Gastrocnemius medialis (tissue), 4 donors: ENCODE data around the gene BACH1. TPM values are rescaled to one million over a fixed set of nuclear protein-coding genes. Genes with fewer than 3 reads are reported as not detected.

Experiments
- ATAC-seq, 2 donors: fragments of 150-250 bp; one replicate each; pipeline ENCODE4 v1.9.1; 2016
- DNase-seq, 2 donors: peaks; one replicate each; pipeline ENCODE4 v3.0.0-alpha.2; 2019
- H3K27ac ChIP-seq, 4 donors: fragments of 200-600 bp; sonication (generic); 1 replicate in 1 of 4; 2 replicates in 3 of 4; pipeline ENCODE4 v1.5.1; 2016 to 2018; ENCODE audit warnings: mild to moderate bottlenecking in 2 of 4, moderate library complexity in 1 of 4
- H3K27me3 ChIP-seq, 3 donors: fragments of 200-600 bp; sonication (generic) in 2 of 3; 1 replicate in 1 of 3; 2 replicates in 2 of 3; pipeline versions ENCODE4 v1.5.1 to v1.6.0; 2016 to 2019; ENCODE audit warnings: mild to moderate bottlenecking in 1 of 3, moderate library complexity in 1 of 3
- H3K36me3 ChIP-seq, 2 donors: fragments of 200-600 bp; sonication (generic) in 1 of 2; one replicate each; pipeline ENCODE4 v1.5.1; 2017 to 2018
- H3K4me1 ChIP-seq, 2 donors: fragments of 200-600 bp; sonication (generic) in 1 of 2; one replicate each; pipeline ENCODE4 v1.5.1; 2016 to 2017; ENCODE audit warnings: mild to moderate bottlenecking in 2 of 2
- H3K4me3 ChIP-seq, 4 donors: fragments of 200-600 bp; sonication (generic) in 3 of 4; 1 replicate in 1 of 4; 2 replicates in 3 of 4; pipeline ENCODE4 v1.5.1; 2016 to 2019; ENCODE audit warnings: mild to moderate bottlenecking in 2 of 4
- H3K9me3 ChIP-seq, 3 donors: fragments of 200-600 bp; sonication (generic) in 2 of 3; 1 replicate in 1 of 3; 2 replicates in 2 of 3; pipeline ENCODE4 v1.5.1; 2016 to 2019
- CTCF ChIP-seq, 5 experiments: fragments of 450-650 bp in 3 of 5; fragments of 200-600 bp in 2 of 5; sonication (generic) in 2 of 5; IDR thresholded peaks in 4 of 5; conservative IDR thresholded peaks in 1 of 5; 1 replicate in 4 of 5; 2 replicates in 1 of 5; pipeline ENCODE4 v1.5.1; 2016 to 2019; ENCODE audit warnings: antibody characterized with exemption in 5 of 5, mild to moderate bottlenecking in 3 of 5, moderate library complexity in 3 of 5
- POLR2A ChIP-seq, 2 donors: fragments of 450-650 bp; IDR thresholded peaks; one replicate each; pipeline ENCODE4 v1.6.1; 2017; ENCODE audit warnings: antibody characterized with exemption in 2 of 2, mild to moderate bottlenecking in 2 of 2, moderate library complexity in 2 of 2
- in situ Hi-C, 4 donors: fragments of 200-750 bp; cut with MboI; loops; one replicate each; pipeline versions ENCODE4 v1.15.0 to v1.8.0; 2017; ENCODE audit warnings: low sequenced_read_pairs in 4 of 4
- intact Hi-C: fragments of 100-400 bp; cut with DNase I; formaldehyde crosslinking; loops from one replicate; pipeline ENCODE4 v1.15.1; 2023; ENCODE audit warnings: low total_unique reads
- total RNA-seq, 4 donors: library from RNA; depleted of rRNA; stranded (reverse); fragments of >200 nt; gene quantifications; one replicate each; pipeline versions ENCODE4 v1.1.0 to v1.2.3, GENCODE V29; 2016

Gene BACH1
- total RNA-seq, 4 donors from 2014 or later, result 52.4 to 72.7 (median 62.7) TPM

- Histone ChIP-seq H3K27ac (no peak overlapping the region), H3K4me3 (no peak overlapping the region), H3K4me1 (no peaks in the 10 kb centered on the region), H3K36me3 (no peaks in the 10 kb centered on the region), H3K9me3 (no peaks in the 10 kb centered on the region), H3K27me3 (no peaks in the 10 kb centered on the region)
- DNase-seq (no peak), ATAC-seq (no peak)
- intact Hi-C loops, result no loop called here
- no peak for TF ChIP-seq POLR2A (IDR thresholded peaks at IDR 0.05)
- in situ Hi-C loops, result no loop called here
These were observed 36.9 kb upstream of the BACH1 start for GRCh38 chr21:29261555-29262540.

- DNase-seq, result no peak
- Histone ChIP-seq H3K4me3 (no peak overlapping the region), H3K27me3 (no peaks in the 10 kb centered on the region), H3K36me3 (no peaks in the 10 kb centered on the region), H3K4me1 (no peaks in the 10 kb centered on the region), H3K27ac (no peak overlapping the region), H3K9me3 (no peaks in the 10 kb centered on the region)
- intact Hi-C loops (no loop called here), in situ Hi-C loops (no loop called here)
- no peak for TF ChIP-seq POLR2A (IDR thresholded peaks at IDR 0.05)
- TF ChIP-seq CTCF (IDR thresholded peaks at IDR 0.05 in 4 of 5, conservative IDR thresholded peaks at IDR 0.05 in 1 of 5), result no peak
- ATAC-seq, result no peak
These were observed 34.0 kb upstream of the BACH1 start for GRCh38 chr21:29264721-29265120.

- Histone ChIP-seq H3K4me3 (no peak overlapping the region), H3K27ac (no peak overlapping the region), H3K9me3 (no peaks in the 10 kb centered on the region), H3K36me3 (no peaks in the 10 kb centered on the region), H3K4me1 (no peaks in the 10 kb centered on the region), H3K27me3 (no peaks in the 10 kb centered on the region)
- ATAC-seq (no peak), DNase-seq (no peak)
- no peak for TF ChIP-seq POLR2A (IDR thresholded peaks at IDR 0.05)
- TF ChIP-seq CTCF (IDR thresholded peaks at IDR 0.05 in 4 of 5, conservative IDR thresholded peaks at IDR 0.05 in 1 of 5), result no peak
- in situ Hi-C loops, result no loop called here
- intact Hi-C loops, result no loop called here
These were observed 32.8 kb upstream of the BACH1 start for GRCh38 chr21:29265690-29266479.

GRCh38 chr21:29267666-29268065 is 31.1 kb upstream of the BACH1 start:
- Histone ChIP-seq H3K36me3 (no peaks in the 10 kb centered on the region), H3K27ac (no peak overlapping the region), H3K4me3 (no peak overlapping the region), H3K9me3 (no peaks in the 10 kb centered on the region), H3K4me1 (no peaks in the 10 kb centered on the region), H3K27me3 (no peaks in the 10 kb centered on the region)
- intact Hi-C loops (no loop called here), in situ Hi-C loops (no loop called here)
- ATAC-seq (no peak), DNase-seq (no peak)
- no peak for TF ChIP-seq POLR2A (IDR thresholded peaks at IDR 0.05)
- TF ChIP-seq CTCF (IDR thresholded peaks at IDR 0.05 in 4 of 5, conservative IDR thresholded peaks at IDR 0.05 in 1 of 5), result no peak

- in situ Hi-C loops, result no loop called here
- H3K4me3 ChIP-seq, result no peak overlapping the region
- intact Hi-C loops, result no loop called here
- ATAC-seq (no peak), DNase-seq (no peak)
- no peaks in the 10 kb centered on the region for H3K9me3 ChIP-seq
- no peak for TF ChIP-seq CTCF (IDR thresholded peaks at IDR 0.05 in 4 of 5, conservative IDR thresholded peaks at IDR 0.05 in 1 of 5)
- no peak for TF ChIP-seq POLR2A (IDR thresholded peaks at IDR 0.05)
- no peaks in the 10 kb centered on the region for H3K27me3 ChIP-seq
- no peak overlapping the region for H3K27ac ChIP-seq
- H3K4me1 ChIP-seq, result no peaks in the 10 kb centered on the region
- no peaks in the 10 kb centered on the region for H3K36me3 ChIP-seq
These were observed 26.8 kb upstream of the BACH1 start for GRCh38 chr21:29271927-29272333.
